T-helper 17 cell (primary cell): ENCODE measurements around the gene LRRC72. TPM values are rescaled to one million over a fixed set of nuclear protein-coding genes. Genes with fewer than 3 reads are reported as not detected.

Experiments
- ATAC-seq: fragments of 150-1000 bp; cut with Tn5 transposase; 2 replicates; pipeline ENCODE4 v1.10.0; 2021; ENCODE audit warnings: mild to moderate bottlenecking, moderate library complexity
- DNase-seq, 3 donors: peaks; one replicate each; pipeline versions ENCODE4 v3.0.0 to v3.0.0-alpha.2; 2020 to 2021
- H3K9me3 ChIP-seq: one replicate; pipeline ENCODE4 v1.7.0; 2013; ENCODE audit warnings: low read length, mild to moderate bottlenecking; ENCODE audit not compliant: control insufficient read depth, poor library complexity, severe bottlenecking
- H3K27ac Mint-ChIP-seq: one replicate; pipeline ENCODE4 v1.8.0; 2022; ENCODE audit warnings: mild to moderate bottlenecking, moderate library complexity, mixed read lengths
- H3K27me3 Mint-ChIP-seq: one replicate; pipeline ENCODE4 v1.8.0; 2022; ENCODE audit warnings: mixed read lengths
- H3K36me3 Mint-ChIP-seq: one replicate; pipeline ENCODE4 v1.8.0; 2022; ENCODE audit warnings: low read depth, mixed read lengths
- H3K4me1 Mint-ChIP-seq: one replicate; pipeline ENCODE4 v1.8.0; 2022; ENCODE audit warnings: mild to moderate bottlenecking, mixed read lengths
- H3K4me3 Mint-ChIP-seq: one replicate; pipeline ENCODE4 v1.8.0; 2022; ENCODE audit warnings: mild to moderate bottlenecking, moderate library complexity, mixed read lengths
- total RNA-seq, 4 donors: library from RNA in 2 of 4; stranded (reverse) in 2 of 4; gene quantifications; one replicate each; pipeline ENCODE4 v1.2.3 and lab custom pipeline; 2022 to 2026

Gene LRRC72
- total RNA-seq, 2 donors from 2014 or later: not detected

DNA sequence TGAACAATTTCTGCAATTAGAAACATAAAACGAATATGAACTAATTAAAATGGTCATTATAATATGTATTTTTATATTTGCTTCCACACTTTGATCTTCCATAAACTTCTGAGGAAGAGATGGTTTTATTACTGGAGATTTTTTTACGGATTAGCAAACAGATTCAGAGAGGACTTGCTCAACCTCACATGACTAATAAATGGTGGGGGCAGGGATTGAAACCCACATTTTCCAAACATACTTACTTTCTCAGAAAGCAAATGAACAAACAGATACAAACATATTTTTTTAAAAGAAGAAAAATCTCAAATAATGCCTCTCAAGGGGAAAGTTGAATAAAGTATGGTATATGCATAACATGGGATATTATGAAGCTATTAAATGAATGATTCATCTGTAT is 100.6 kb downstream of the LRRC72 start:
- H3K4me1 Mint-ChIP-seq: no peaks in the 10 kb centered on the region
- peaks cover 10% of the 10 kb centered on the region for H3K36me3 Mint-ChIP-seq
- DNase-seq (no peak), ATAC-seq (no peak)
- H3K27me3 Mint-ChIP-seq: no peaks in the 10 kb centered on the region
- no peaks in the 10 kb centered on the region for H3K9me3 ChIP-seq
- H3K27ac Mint-ChIP-seq: no peak overlapping the region
- H3K4me3 Mint-ChIP-seq: no peak overlapping the region

DNA sequence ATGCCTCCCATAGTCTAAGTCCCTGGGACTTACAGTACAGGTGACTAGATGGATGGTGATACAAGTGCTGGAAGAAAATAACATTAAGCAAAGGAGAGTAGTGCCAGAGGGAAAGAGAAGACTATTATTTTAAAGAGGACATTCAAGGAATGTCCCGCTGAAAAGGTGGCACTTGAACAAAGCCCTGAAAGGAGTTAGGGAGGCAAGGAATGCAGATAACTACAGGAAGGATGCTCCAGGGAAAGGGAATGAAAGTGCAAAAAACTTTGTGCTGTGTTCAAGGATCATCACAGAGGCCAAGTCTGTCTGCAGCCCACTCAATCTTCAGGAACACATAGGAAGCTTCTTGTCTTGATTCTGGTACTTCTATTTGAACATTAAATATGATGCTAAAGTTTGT is 104.0 kb downstream of the LRRC72 start:
- H3K4me3 Mint-ChIP-seq: no peak overlapping the region
- no peak for ATAC-seq
- H3K36me3 Mint-ChIP-seq: peaks cover 14% of the 10 kb centered on the region
- no peaks in the 10 kb centered on the region for H3K27me3 Mint-ChIP-seq
- H3K4me1 Mint-ChIP-seq: peaks cover 9% of the 10 kb centered on the region
- H3K27ac Mint-ChIP-seq: no peak overlapping the region
- DNase-seq: no peak
- H3K9me3 ChIP-seq: no peaks in the 10 kb centered on the region

Other genes with a start within 250 kb of the LRRC72 start
- gene CRPPA, start 105.3 kb upstream of the LRRC72 start, total RNA-seq: under 1 TPM; 0.81 to 0.99 TPM
- gene SOSTDC1, start 61.1 kb upstream of the LRRC72 start, total RNA-seq: not detected
- gene ANKMY2, start 118.9 kb downstream of the LRRC72 start, total RNA-seq: 1 to 10 TPM; 6.8 to 6.9 TPM
- 10 to 100 TPM; 24.0 to 29.4 TPM for gene BZW2, start 119.4 kb downstream of the LRRC72 start, total RNA-seq
- 1 to 10 TPM in 1 of 2 donors, under 1 TPM in 1; 0.42 to 1.4 TPM for gene TSPAN13, start 226.9 kb downstream of the LRRC72 start, total RNA-seq